Sigmoid colon (tissue), 4 donors: ENCODE data around the gene NUP62CL.

Experiments
- POLR2A ChIP-seq, 2 donors: fragments of 450-650 bp; IDR thresholded peaks; one replicate each; pipeline ENCODE4 v1.6.1; 2016; ENCODE audit warnings: antibody characterized with exemption in 2 of 2, mild to moderate bottlenecking in 2 of 2, moderate library complexity in 2 of 2
- POLR2AphosphoS5 ChIP-seq, 4 donors: sonication (generic); formaldehyde crosslinking; IDR thresholded peaks; one replicate each; pipeline ENCODE4 v1.6.1; 2017; ENCODE audit warnings: antibody characterized with exemption in 4 of 4
- TF ChIP-seq, protein P1 (sequence below), 4 experiments: fragments of 450-650 bp in 3 of 4; fragments of 200-600 bp in 1 of 4; IDR thresholded peaks; one replicate each; pipeline ENCODE4 v1.5.1; 2016 to 2019; ENCODE audit warnings: antibody characterized with exemption in 4 of 4, mild to moderate bottlenecking in 3 of 4, moderate library complexity in 2 of 4

DNA sequence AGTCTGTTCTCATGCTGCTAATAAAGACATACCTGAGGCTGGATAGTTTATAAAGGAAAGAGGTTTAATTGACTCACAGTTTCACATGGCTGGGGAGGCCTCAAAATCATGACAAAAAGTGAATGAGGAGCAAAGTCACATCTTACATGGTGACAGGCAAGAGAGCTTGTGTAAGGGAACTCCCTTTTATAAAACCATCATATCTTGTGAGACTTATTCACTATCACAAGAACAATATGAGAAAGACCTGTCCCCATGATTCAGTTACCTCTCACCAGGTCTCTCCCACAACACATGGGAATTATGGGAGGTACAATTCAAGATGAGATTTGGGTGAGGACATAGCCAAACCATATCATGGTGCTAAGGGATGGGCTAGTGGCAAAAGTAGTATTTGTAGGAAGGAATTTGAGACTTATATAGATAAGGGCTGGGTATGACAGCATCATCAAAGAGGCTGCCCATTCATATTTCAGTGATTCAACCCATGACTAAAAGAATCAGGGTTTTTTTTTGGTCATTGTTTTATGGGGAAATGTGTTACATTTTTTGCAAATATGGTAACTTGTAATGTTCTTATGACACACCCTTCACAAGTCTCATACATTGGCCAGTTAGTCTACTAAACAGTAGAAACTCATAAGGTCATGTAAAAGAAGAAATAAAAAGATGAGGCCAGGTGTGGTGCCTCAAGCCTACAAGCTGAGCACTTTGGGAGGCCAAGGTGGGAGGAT, 34.7 kb downstream of the NUP62CL start:
- no peak for TF ChIP-seq POLR2AphosphoS5 (IDR thresholded peaks at IDR 0.05)
- TF ChIP-seq, protein P1, sequence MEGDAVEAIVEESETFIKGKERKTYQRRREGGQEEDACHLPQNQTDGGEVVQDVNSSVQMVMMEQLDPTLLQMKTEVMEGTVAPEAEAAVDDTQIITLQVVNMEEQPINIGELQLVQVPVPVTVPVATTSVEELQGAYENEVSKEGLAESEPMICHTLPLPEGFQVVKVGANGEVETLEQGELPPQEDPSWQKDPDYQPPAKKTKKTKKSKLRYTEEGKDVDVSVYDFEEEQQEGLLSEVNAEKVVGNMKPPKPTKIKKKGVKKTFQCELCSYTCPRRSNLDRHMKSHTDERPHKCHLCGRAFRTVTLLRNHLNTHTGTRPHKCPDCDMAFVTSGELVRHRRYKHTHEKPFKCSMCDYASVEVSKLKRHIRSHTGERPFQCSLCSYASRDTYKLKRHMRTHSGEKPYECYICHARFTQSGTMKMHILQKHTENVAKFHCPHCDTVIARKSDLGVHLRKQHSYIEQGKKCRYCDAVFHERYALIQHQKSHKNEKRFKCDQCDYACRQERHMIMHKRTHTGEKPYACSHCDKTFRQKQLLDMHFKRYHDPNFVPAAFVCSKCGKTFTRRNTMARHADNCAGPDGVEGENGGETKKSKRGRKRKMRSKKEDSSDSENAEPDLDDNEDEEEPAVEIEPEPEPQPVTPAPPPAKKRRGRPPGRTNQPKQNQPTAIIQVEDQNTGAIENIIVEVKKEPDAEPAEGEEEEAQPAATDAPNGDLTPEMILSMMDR (IDR thresholded peaks at IDR 0.05): no peak
- no peak for TF ChIP-seq POLR2A (IDR thresholded peaks at IDR 0.05)
